Smooth muscle cell (in vitro differentiated cells): ENCODE measurements around the gene ZCCHC2. TPM values are rescaled to one million over a fixed set of nuclear protein-coding genes. Genes with fewer than 3 reads are reported as not detected.

Experiments used
- DNase-seq: peaks from one replicate; lab custom pipeline; 2025; ENCODE audit not compliant: unreplicated experiment; lab: John Stamatoyannopoulos, UW
- H2AFZ ChIP-seq: fragments of 200-600 bp; sonication (generic); 2 replicates; pipeline ENCODE4 v1.6.0; 2016; ENCODE audit warnings: antibody characterized with exemption, low read depth, mild to moderate bottlenecking
- H3F3A ChIP-seq: fragments of 200-600 bp; sonication (generic); 2 replicates; pipeline ENCODE4 v1.6.0; 2017; ENCODE audit warnings: antibody characterized with exemption, low read depth
- H3K27ac ChIP-seq: fragments of 200-600 bp; sonication (generic); 2 replicates; pipeline ENCODE4 v1.5.1; 2016; ENCODE audit warnings: low read depth, mild to moderate bottlenecking
- H3K27me3 ChIP-seq: fragments of 200-600 bp; sonication (generic); 2 replicates; pipeline ENCODE4 v1.6.1; 2016; ENCODE audit warnings: low read depth, mild to moderate bottlenecking
- H3K36me3 ChIP-seq: fragments of 200-600 bp; sonication (generic); 2 replicates; pipeline ENCODE4 v1.5.1; 2016; ENCODE audit warnings: low read depth
- H3K4me1 ChIP-seq: fragments of 200-600 bp; sonication (generic); 2 replicates; pipeline ENCODE4 v1.5.1; 2016; ENCODE audit warnings: low read depth
- H3K4me2 ChIP-seq: fragments of 200-600 bp; sonication (generic); 2 replicates; pipeline ENCODE4 v1.6.0; 2016; ENCODE audit warnings: mild to moderate bottlenecking
- H3K4me3 ChIP-seq: fragments of 200-600 bp; sonication (generic); 2 replicates; pipeline ENCODE4 v1.5.1; 2016; ENCODE audit warnings: mild to moderate bottlenecking
- H3K79me2 ChIP-seq: fragments of 200-600 bp; sonication (generic); 2 replicates; pipeline ENCODE4 v1.6.0; 2016; ENCODE audit warnings: low read depth, mild to moderate bottlenecking
- H3K9ac ChIP-seq: fragments of 200-600 bp; sonication (generic); 2 replicates; pipeline ENCODE4 v1.6.0; 2016; ENCODE audit warnings: low read depth
- H3K9me3 ChIP-seq: fragments of 200-600 bp; sonication (generic); replicated peaks from 2 replicates; pipeline ENCODE4 v1.5.1; 2016; ENCODE audit warnings: low read depth
- H4K20me1 ChIP-seq: fragments of 200-600 bp; sonication (generic); 2 replicates; pipeline ENCODE4 v1.6.0; 2016; ENCODE audit warnings: low read depth
- CTCF ChIP-seq: fragments of 200-600 bp; sonication (generic); IDR thresholded peaks from 2 replicates; pipeline ENCODE4 v1.5.1; 2017; ENCODE audit warnings: borderline replicate concordance, mild to moderate bottlenecking, antibody characterized with exemption; ENCODE audit not compliant: insufficient read depth, poor library complexity, severe bottlenecking
- WGBS: methylation state at CpG from one replicate; pipeline ENCODE4 v1.1.7; 2016; ENCODE audit warnings: low lambda C conversion rate; 5-methylcytosine and 5-hydroxymethylcytosine counted together
- polyA plus RNA-seq: library from polyadenylated mRNA; unstranded; fragments of >200 nt; fragmentation: Nextera tagmentation; extraction: Ambion mirVana; gene quantifications from 2 replicates; pipeline ENCODE4 v1.2.1, GENCODE V29; 2016
- total RNA-seq: library from RNA; depleted of rRNA; stranded (reverse); fragments of >200 nt; gene quantifications from 2 replicates; pipeline ENCODE4 v1.2.3, GENCODE V29; 2014

The ZCCHC2 gene
- total and polyA plus RNA-seq, 2 experiments from 2014 or later = 0.74 to 8.1 TPM

DNA sequence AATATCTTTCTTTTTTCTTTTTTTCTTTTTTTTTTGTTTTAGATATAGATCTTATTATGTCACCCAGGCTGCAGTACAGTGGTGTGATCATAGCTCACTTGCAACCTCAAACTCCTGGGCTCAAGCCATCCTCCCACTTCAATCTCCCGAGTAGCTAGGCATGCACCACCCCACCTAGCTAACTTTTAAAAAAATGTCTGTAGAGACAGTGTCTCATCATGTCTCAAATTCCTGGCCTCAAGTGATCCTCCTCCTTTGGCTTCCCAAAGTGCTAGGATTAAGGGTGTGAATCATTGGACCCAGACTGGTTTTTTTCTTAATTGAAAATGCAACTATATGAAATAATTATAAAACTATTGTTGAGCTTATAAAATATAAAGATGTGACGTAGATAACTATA is 9.8 kb upstream of the ZCCHC2 start:
- DNase-seq = no peak
- H3K79me2 ChIP-seq = no peaks in the 10 kb centered on the region
- no peak overlapping the region for H3K4me3 ChIP-seq
- WGBS = 88% methylated on average over 2 of the region's 2 CpGs
- H3K4me2 ChIP-seq = no peak overlapping the region
- H3K27me3 ChIP-seq = no peaks in the 10 kb centered on the region
- peaks cover 11% of the 10 kb centered on the region for H3K9me3 ChIP-seq
- H3K27ac ChIP-seq = no peak overlapping the region
- H4K20me1 ChIP-seq = no peaks in the 10 kb centered on the region
- no peak overlapping the region for H2AFZ ChIP-seq
- no peak overlapping the region for H3K9ac ChIP-seq
- no peaks in the 10 kb centered on the region for H3K4me1 ChIP-seq
- TF ChIP-seq CTCF = no peak
- H3K36me3 ChIP-seq = peaks cover 5% of the 10 kb centered on the region
- H3F3A ChIP-seq = no peaks in the 10 kb centered on the region

GRCh38 chr18:62514570-62514969 is 8.3 kb upstream of the ZCCHC2 start:
- H4K20me1 ChIP-seq = no peaks in the 10 kb centered on the region

DNA sequence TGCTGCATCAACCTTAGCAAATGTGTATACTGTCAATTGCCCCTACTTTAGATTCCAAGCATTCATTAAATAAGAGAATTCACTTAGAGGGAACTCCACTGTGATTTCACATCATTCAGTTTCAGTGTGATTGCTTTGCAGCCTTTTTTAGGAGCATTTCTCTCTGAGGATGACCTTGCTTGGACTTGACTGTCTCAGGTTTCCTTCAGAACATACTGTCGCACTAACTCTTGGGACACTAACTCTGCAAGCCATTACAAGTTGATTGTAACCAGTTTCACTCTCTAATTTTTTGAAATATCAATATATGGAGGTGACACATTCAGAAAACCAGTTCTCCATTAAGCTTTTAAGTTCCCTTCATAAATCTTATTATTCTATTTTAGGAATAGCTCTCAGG is 6.6 kb upstream of the ZCCHC2 start:
- Histone ChIP-seq H3F3A (no peaks in the 10 kb centered on the region), H4K20me1 (no peaks in the 10 kb centered on the region), H3K27me3 (no peaks in the 10 kb centered on the region), H3K4me1 (no peaks in the 10 kb centered on the region), H3K4me3 (no peak overlapping the region), H3K9ac (no peak overlapping the region), H3K9me3 (peaks cover 11% of the 10 kb centered on the region), H3K36me3 (peaks cover 5% of the 10 kb centered on the region), H3K4me2 (no peak overlapping the region), H3K27ac (no peak overlapping the region), H2AFZ (no peak overlapping the region), H3K79me2 (no peaks in the 10 kb centered on the region)
- TF ChIP-seq CTCF = no peak
- 78% methylated on average over 1 of the region's 1 CpG for WGBS
- DNase-seq = no peak

More at GRCh38 chr18:62514570-62514969, 8.3 kb upstream of the ZCCHC2 start:
- H2AFZ ChIP-seq = no peak overlapping the region
- no peaks in the 10 kb centered on the region for H3F3A ChIP-seq
- no peak for DNase-seq
- H3K27ac ChIP-seq = no peak overlapping the region
- H3K36me3 ChIP-seq = peaks cover 5% of the 10 kb centered on the region
- no peaks in the 10 kb centered on the region for H3K79me2 ChIP-seq
- H3K4me3 ChIP-seq = no peak overlapping the region
- peaks cover 11% of the 10 kb centered on the region for H3K9me3 ChIP-seq
- no peak overlapping the region for H3K4me2 ChIP-seq
- no peaks in the 10 kb centered on the region for H3K27me3 ChIP-seq
- H3K9ac ChIP-seq = no peak overlapping the region
- H3K4me1 ChIP-seq = no peaks in the 10 kb centered on the region
- no peak for TF ChIP-seq CTCF
